GM21367 (cell line): ENCODE measurements around the gene ADARB2.
"Not testable (repeated sequence)": the region's sequence is repeated elsewhere in the genome, so short reads cannot be mapped to it uniquely, and the experiment has no call there.

ENCODE experiments used
- ATAC-seq: cut with Tn5 transposase; IDR thresholded peaks from one replicate; pipeline ENCODE4 v1.9.1; 2021; ENCODE audit not compliant: unreplicated experiment

ADARB2 gene

GRCh38 chr10:1416456-1417037 is 320.8 kb downstream of the ADARB2 start:
- ATAC-seq: no peak

GRCh38 chr10:1414893-1415292 is 322.4 kb downstream of the ADARB2 start:
- no peak for ATAC-seq

- ATAC-seq: not testable (repeated sequence)
These were observed 323.0 kb downstream of the ADARB2 start for GRCh38 chr10:1414346-1414745.

- no peak for ATAC-seq
These were observed 323.5 kb downstream of the ADARB2 start for GRCh38 chr10:1413823-1414222.

GRCh38 chr10:1413256-1413655 is 324.1 kb downstream of the ADARB2 start:
- no peak for ATAC-seq

GRCh38 chr10:1412531-1413189 is 324.7 kb downstream of the ADARB2 start:
- ATAC-seq: no peak

GRCh38 chr10:1411956-1412355 is 325.4 kb downstream of the ADARB2 start:
- ATAC-seq: no peak

GRCh38 chr10:1411451-1411850 is 325.9 kb downstream of the ADARB2 start:
- no peak for ATAC-seq

GRCh38 chr10:1410469-1411395 is 326.6 kb downstream of the ADARB2 start:
- no peak for ATAC-seq

- no peak for ATAC-seq
These were observed 327.3 kb downstream of the ADARB2 start for GRCh38 chr10:1410032-1410431.

- ATAC-seq: no peak
These were observed 327.9 kb downstream of the ADARB2 start for GRCh38 chr10:1409392-1409791.

GRCh38 chr10:1408651-1409367 is 328.5 kb downstream of the ADARB2 start:
- no peak for ATAC-seq

GRCh38 chr10:1406967-1407945 is 330.1 kb downstream of the ADARB2 start:
- ATAC-seq: no peak

GRCh38 chr10:1406132-1406966 is 331.0 kb downstream of the ADARB2 start:
- no peak for ATAC-seq

- no peak for ATAC-seq
These were observed 332.7 kb downstream of the ADARB2 start for GRCh38 chr10:1404323-1405260.

- no peak for ATAC-seq
These were observed 333.6 kb downstream of the ADARB2 start for GRCh38 chr10:1403508-1404322.

- ATAC-seq: no peak
These were observed 334.4 kb downstream of the ADARB2 start for GRCh38 chr10:1402816-1403507.
